ENCODE measurements around the gene KCNIP1.

GRCh38 chr5:170760113-170760512 is 256.3 kb downstream of the KCNIP1 start:
- TF ChIP-seq POLR2AphosphoS5 (IDR thresholded peaks at IDR 0.05), result no peak
- TF ChIP-seq, protein P1, sequence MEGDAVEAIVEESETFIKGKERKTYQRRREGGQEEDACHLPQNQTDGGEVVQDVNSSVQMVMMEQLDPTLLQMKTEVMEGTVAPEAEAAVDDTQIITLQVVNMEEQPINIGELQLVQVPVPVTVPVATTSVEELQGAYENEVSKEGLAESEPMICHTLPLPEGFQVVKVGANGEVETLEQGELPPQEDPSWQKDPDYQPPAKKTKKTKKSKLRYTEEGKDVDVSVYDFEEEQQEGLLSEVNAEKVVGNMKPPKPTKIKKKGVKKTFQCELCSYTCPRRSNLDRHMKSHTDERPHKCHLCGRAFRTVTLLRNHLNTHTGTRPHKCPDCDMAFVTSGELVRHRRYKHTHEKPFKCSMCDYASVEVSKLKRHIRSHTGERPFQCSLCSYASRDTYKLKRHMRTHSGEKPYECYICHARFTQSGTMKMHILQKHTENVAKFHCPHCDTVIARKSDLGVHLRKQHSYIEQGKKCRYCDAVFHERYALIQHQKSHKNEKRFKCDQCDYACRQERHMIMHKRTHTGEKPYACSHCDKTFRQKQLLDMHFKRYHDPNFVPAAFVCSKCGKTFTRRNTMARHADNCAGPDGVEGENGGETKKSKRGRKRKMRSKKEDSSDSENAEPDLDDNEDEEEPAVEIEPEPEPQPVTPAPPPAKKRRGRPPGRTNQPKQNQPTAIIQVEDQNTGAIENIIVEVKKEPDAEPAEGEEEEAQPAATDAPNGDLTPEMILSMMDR (IDR thresholded peaks at IDR 0.05), result no peak

Measured in transverse colon (tissue), 4 donors.